GM13976 (cell line): Measurements from ENCODE around the gene IFT25.
"Not testable (repeated sequence)": the region's sequence is repeated elsewhere in the genome, so short reads cannot be mapped to it uniquely, and the experiment has no call there.

ENCODE experiments used
- DNase-seq: peaks from one replicate; pipeline ENCODE4 v3.0.0; 2012; ENCODE audit warnings: low spot score
- CTCF ChIP-seq: IDR thresholded peaks from 2 replicates; pipeline ENCODE4 v1.5.1; 2012; ENCODE audit warnings: borderline replicate concordance, mild to moderate bottlenecking; ENCODE audit not compliant: insufficient read depth; ENCODE audit errors: extremely low read depth, missing control alignments, control extremely low read depth
- in situ Hi-C: fragments of 300-500 bp; cut with MboI; formaldehyde crosslinking; loops from one replicate; pipeline ENCODE4 v1.12.0; 2022; ENCODE audit warnings: low sequenced_read_pairs, mixed read lengths, inconsistent platforms; ENCODE audit not compliant: unreplicated experiment

The IFT25 gene

GRCh38 chr1:53982034-53982762 is 36.7 kb upstream of the IFT25 start:
- in situ Hi-C loops, result no loop called here
- TF ChIP-seq CTCF, result no peak
- no peak for DNase-seq

- no peak for DNase-seq
- in situ Hi-C loops, result no loop called here
- no peak for TF ChIP-seq CTCF
Measured at GRCh38 chr1:53981220-53981619, 35.7 kb upstream of the IFT25 start.

GRCh38 chr1:53979712-53980450 is 34.4 kb upstream of the IFT25 start:
- in situ Hi-C loops, result no loop called here
- peak; percentile 46 for DNase-seq
- no peak for TF ChIP-seq CTCF

- no peak for DNase-seq
- no peak for TF ChIP-seq CTCF
- in situ Hi-C loops, result no loop called here
Measured at GRCh38 chr1:53975861-53976260, 30.4 kb upstream of the IFT25 start.

- no peak for TF ChIP-seq CTCF
- no peak for DNase-seq
- in situ Hi-C loops, result no loop called here
Measured at GRCh38 chr1:53971718-53972117, 26.2 kb upstream of the IFT25 start.

- in situ Hi-C loops, result not testable (repeated sequence)
Measured at GRCh38 chr1:53969323-53969722, 23.8 kb upstream of the IFT25 start.

GRCh38 chr1:53968125-53968513 is 22.6 kb upstream of the IFT25 start:
- in situ Hi-C loops, result no loop called here

More at GRCh38 chr1:53969323-53969722, 23.8 kb upstream of the IFT25 start:
- DNase-seq, result not testable (repeated sequence)

More at GRCh38 chr1:53968125-53968513, 22.6 kb upstream of the IFT25 start:
- TF ChIP-seq CTCF, result no peak
- DNase-seq, result no peak
